ENCODE measurements around the gene OSBPL8.

DNA sequence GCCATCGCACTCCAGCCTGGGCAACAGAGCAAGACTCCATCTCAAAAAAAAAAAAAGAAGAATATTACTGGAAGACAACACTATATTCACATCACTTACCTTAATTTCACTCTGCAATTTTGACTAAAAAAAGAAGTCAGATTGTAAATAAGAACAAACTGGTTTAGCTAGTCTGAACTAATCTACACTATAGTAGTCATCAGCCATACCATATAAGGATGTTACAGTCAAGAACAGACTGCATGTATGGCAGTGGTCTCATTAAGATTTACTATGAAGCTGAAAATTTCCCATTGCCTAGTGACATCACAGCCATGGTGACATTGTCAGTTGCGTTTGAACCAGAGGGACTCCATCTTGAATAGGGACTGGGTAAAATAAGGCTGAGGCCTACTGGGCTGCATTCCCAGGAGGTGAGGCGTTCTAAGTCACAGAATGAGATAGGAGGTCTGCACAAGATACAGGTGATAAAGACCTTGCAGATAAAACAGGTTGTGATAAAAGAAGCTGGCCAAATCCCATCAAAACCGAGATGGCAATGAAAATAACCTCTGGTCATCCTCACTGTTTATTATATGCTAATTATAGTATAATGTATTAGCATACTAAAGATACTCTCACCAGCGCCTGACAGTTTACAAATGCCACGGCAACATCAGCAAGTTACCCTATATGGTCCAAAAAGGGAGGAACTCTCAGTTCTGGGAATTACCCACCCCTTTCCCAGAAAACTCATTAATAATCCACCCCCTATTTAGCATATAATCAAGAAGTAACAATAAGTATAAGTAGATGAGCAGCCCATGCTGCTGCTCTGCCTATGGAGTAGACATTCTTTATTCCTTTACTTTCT is 51.2 kb downstream of the OSBPL8 start:
- no peak for TF ChIP-seq POLR2A (IDR thresholded peaks at IDR 0.05)
- no peak for TF ChIP-seq CTCF (IDR thresholded peaks at IDR 0.05)

Data from body of pancreas (tissue), 4 donors.